Brain microvascular endothelial cell (primary cell): ENCODE results near the gene MPPED2.

ENCODE experiments used
- DNase-seq: peaks from one replicate; pipeline ENCODE4 v3.0.0-alpha.2; 2020
- H3K27ac ChIP-seq: fragments of 250-450 bp; sonication (Bioruptor Pico); 2 replicates; pipeline ENCODE4 v1.5.1; 2020; ENCODE audit warnings: mild to moderate bottlenecking, moderate library complexity
- H3K27me3 ChIP-seq: fragments of 250-450 bp; sonication (Bioruptor Pico); replicated peaks from 2 replicates; pipeline ENCODE4 v1.5.1; 2020; ENCODE audit warnings: mild to moderate bottlenecking
- H3K36me3 ChIP-seq: fragments of 250-450 bp; sonication (Bioruptor Pico); replicated peaks from 2 replicates; pipeline ENCODE4 v1.5.1; 2020; ENCODE audit warnings: mild to moderate bottlenecking
- H3K4me3 ChIP-seq: 2 replicates; pipeline ENCODE4 v1.5.1; 2011; ENCODE audit warnings: low read depth, mild to moderate bottlenecking, control low read depth, low read length, moderate library complexity
- CTCF ChIP-seq: IDR thresholded peaks from 2 replicates; pipeline ENCODE4 v1.5.1; 2011; ENCODE audit warnings: low read depth, mild to moderate bottlenecking, moderate library complexity, low read length, control low read depth, inconsistent platforms; ENCODE audit errors: missing control alignments
- in situ Hi-C: cut with HindIII; loops from 2 replicates; pipeline ENCODE4 v1.10.0; 2017; ENCODE audit warnings: low sequenced_read_pairs, low pct_ligation_motif_present

Gene MPPED2

GRCh38 chr11:30453705-30454104 lies 132.4 kb downstream of the MPPED2 start:
- TF ChIP-seq CTCF = no peak
- Histone ChIP-seq H3K27ac (no peak overlapping the region), H3K36me3 (no peaks in the 10 kb centered on the region), H3K27me3 (no peaks in the 10 kb centered on the region), H3K4me3 (no peak overlapping the region)
- in situ Hi-C loops = no loop called here
- no peak for DNase-seq

- no peak for DNase-seq
- no peak for TF ChIP-seq CTCF
- Histone ChIP-seq H3K4me3 (no peak overlapping the region), H3K36me3 (no peaks in the 10 kb centered on the region), H3K27ac (no peak overlapping the region), H3K27me3 (no peaks in the 10 kb centered on the region)
- in situ Hi-C loops = no loop called here
Measured at GRCh38 chr11:30452842-30453241, 133.3 kb downstream of the MPPED2 start.

GRCh38 chr11:30452114-30452513 lies 134.0 kb downstream of the MPPED2 start:
- Histone ChIP-seq H3K27ac (no peak overlapping the region), H3K4me3 (no peak overlapping the region), H3K27me3 (no peaks in the 10 kb centered on the region), H3K36me3 (no peaks in the 10 kb centered on the region)
- in situ Hi-C loops = no loop called here
- DNase-seq = no peak
- no peak for TF ChIP-seq CTCF

GRCh38 chr11:30451626-30452025 lies 134.5 kb downstream of the MPPED2 start:
- TF ChIP-seq CTCF = no peak
- Histone ChIP-seq H3K27ac (no peak overlapping the region), H3K4me3 (no peak overlapping the region), H3K27me3 (no peaks in the 10 kb centered on the region), H3K36me3 (no peaks in the 10 kb centered on the region)
- in situ Hi-C loops = no loop called here
- DNase-seq = no peak

- in situ Hi-C loops = no loop called here
- Histone ChIP-seq H3K27ac (no peak overlapping the region), H3K27me3 (no peaks in the 10 kb centered on the region), H3K4me3 (no peak overlapping the region), H3K36me3 (no peaks in the 10 kb centered on the region)
- DNase-seq = no peak
- TF ChIP-seq CTCF = no peak
Measured at GRCh38 chr11:30451167-30451566, 135.0 kb downstream of the MPPED2 start.

GRCh38 chr11:30447058-30447640 lies 139.0 kb downstream of the MPPED2 start:
- DNase-seq = no peak
- in situ Hi-C loops = no loop called here
- TF ChIP-seq CTCF = no peak
- Histone ChIP-seq H3K4me3 (no peak overlapping the region), H3K27me3 (no peaks in the 10 kb centered on the region), H3K27ac (no peak overlapping the region), H3K36me3 (no peaks in the 10 kb centered on the region)
